Mesothelial cell of epicardium (in vitro differentiated cells): Measurements from ENCODE around the gene PDCD1. TPM values are rescaled to one million over a fixed set of nuclear protein-coding genes. Genes with fewer than 3 reads are reported as not detected.

Experiments used
- DNase-seq, 2 experiments: peaks; one replicate each; pipeline ENCODE4 v3.0.0; 2021; ENCODE audit warnings: low spot score in 2 of 2; ENCODE audit not compliant: unreplicated experiment in 2 of 2
- H3K27ac Mint-ChIP-seq: 2 replicates; pipeline ENCODE4 v1.8.0; 2021; ENCODE audit warnings: mixed read lengths
- H3K27me3 Mint-ChIP-seq: 2 replicates; pipeline ENCODE4 v1.8.0; 2021; ENCODE audit warnings: low read depth, mixed read lengths
- H3K36me3 Mint-ChIP-seq: 2 replicates; pipeline ENCODE4 v1.8.0; 2021; ENCODE audit warnings: mixed read lengths
- H3K4me1 Mint-ChIP-seq: 2 replicates; pipeline ENCODE4 v1.8.0; 2021; ENCODE audit warnings: mixed read lengths
- H3K4me3 Mint-ChIP-seq: 2 replicates; pipeline ENCODE4 v1.8.0; 2021; ENCODE audit warnings: mild to moderate bottlenecking, moderate library complexity, mixed read lengths
- H3K9me3 Mint-ChIP-seq: 2 replicates; pipeline ENCODE4 v1.8.0; 2021; ENCODE audit warnings: mixed read lengths
- CTCF ChIP-seq: fragments of 200-600 bp; sonication (generic); IDR thresholded peaks from one replicate; pipeline ENCODE4 v1.5.0; 2021; ENCODE audit warnings: antibody characterized with exemption; ENCODE audit not compliant: unreplicated experiment
- total RNA-seq: library from RNA; stranded (reverse); gene quantifications from 3 replicates; pipeline ENCODE4 v1.2.1, GENCODE V29; 2021

Gene PDCD1
- total RNA-seq, 1 donor from 2014 or later, result not detected

- Mint-ChIP-seq H3K4me1 (peaks cover 27% of the 10 kb centered on the region), H3K9me3 (no peaks in the 10 kb centered on the region), H3K36me3 (peaks cover 2% of the 10 kb centered on the region), H3K4me3 (peak overlapping the region; percentile 77), H3K27ac (peak overlapping the region; percentile 71), H3K27me3 (no peaks in the 10 kb centered on the region)
- no peak for TF ChIP-seq CTCF
- DNase-seq, result no peak
Observed at GRCh38 chr2:241882091-241882625, 23.5 kb upstream of the PDCD1 start.

- H3K4me3 Mint-ChIP-seq, result peak overlapping the region; percentile 77
- peaks cover 2% of the 10 kb centered on the region for H3K36me3 Mint-ChIP-seq
- H3K27me3 Mint-ChIP-seq, result no peaks in the 10 kb centered on the region
- H3K27ac Mint-ChIP-seq, result peak overlapping the region; percentile 85
- H3K4me1 Mint-ChIP-seq, result peaks cover 25% of the 10 kb centered on the region
- DNase-seq, result no peak
- peaks cover 2% of the 10 kb centered on the region for H3K9me3 Mint-ChIP-seq
- no peak for TF ChIP-seq CTCF
Observed at GRCh38 chr2:241880311-241881073, 21.8 kb upstream of the PDCD1 start.

- no peak for TF ChIP-seq CTCF
- no peaks in the 10 kb centered on the region for H3K27me3 Mint-ChIP-seq
- H3K27ac Mint-ChIP-seq, result no peak overlapping the region
- H3K9me3 Mint-ChIP-seq, result peaks cover 6% of the 10 kb centered on the region
- H3K4me1 Mint-ChIP-seq, result peaks cover 23% of the 10 kb centered on the region
- DNase-seq, result no peak
- H3K4me3 Mint-ChIP-seq, result no peak overlapping the region
- H3K36me3 Mint-ChIP-seq, result peaks cover under 1% of the 10 kb centered on the region
Observed at GRCh38 chr2:241879326-241879725, 20.6 kb upstream of the PDCD1 start.

GRCh38 chr2:241877989-241878970, 19.6 kb upstream of the PDCD1 start:
- Mint-ChIP-seq H3K4me3 (no peak overlapping the region), H3K9me3 (peaks cover 6% of the 10 kb centered on the region)

More at GRCh38 chr2:241877989-241878970, 19.6 kb upstream of the PDCD1 start:
- peak; percentile 45 for TF ChIP-seq CTCF
- DNase-seq, result peak in 1 of 2 experiments; percentile 77
- no peak overlapping the region for H3K27ac Mint-ChIP-seq
- H3K27me3 Mint-ChIP-seq, result no peaks in the 10 kb centered on the region
- peaks cover 23% of the 10 kb centered on the region for H3K4me1 Mint-ChIP-seq
- no peaks in the 10 kb centered on the region for H3K36me3 Mint-ChIP-seq
